Gastrocnemius medialis (tissue), 4 donors: ENCODE data around the gene SIT1. TPM values are rescaled to one million over a fixed set of nuclear protein-coding genes. Genes with fewer than 3 reads are reported as not detected.
A peak's percentile ranks its signal among the peaks of the same experiment; 100 is the strongest.

ENCODE experiments used
- ATAC-seq, 2 donors: fragments of 150-250 bp; one replicate each; pipeline ENCODE4 v1.9.1; 2016
- DNase-seq, 2 donors: peaks; one replicate each; pipeline ENCODE4 v3.0.0-alpha.2; 2019
- H3K27ac ChIP-seq, 4 donors: fragments of 200-600 bp; sonication (generic); 1 replicate in 1 of 4; 2 replicates in 3 of 4; pipeline ENCODE4 v1.5.1; 2016 to 2018; ENCODE audit warnings: mild to moderate bottlenecking in 2 of 4, moderate library complexity in 1 of 4
- H3K27me3 ChIP-seq, 3 donors: fragments of 200-600 bp; sonication (generic) in 2 of 3; 1 replicate in 1 of 3; 2 replicates in 2 of 3; pipeline versions ENCODE4 v1.5.1 to v1.6.0; 2016 to 2019; ENCODE audit warnings: mild to moderate bottlenecking in 1 of 3, moderate library complexity in 1 of 3
- H3K36me3 ChIP-seq, 2 donors: fragments of 200-600 bp; sonication (generic) in 1 of 2; one replicate each; pipeline ENCODE4 v1.5.1; 2017 to 2018
- H3K4me1 ChIP-seq, 2 donors: fragments of 200-600 bp; sonication (generic) in 1 of 2; one replicate each; pipeline ENCODE4 v1.5.1; 2016 to 2017; ENCODE audit warnings: mild to moderate bottlenecking in 2 of 2
- H3K4me3 ChIP-seq, 4 donors: fragments of 200-600 bp; sonication (generic) in 3 of 4; 1 replicate in 1 of 4; 2 replicates in 3 of 4; pipeline ENCODE4 v1.5.1; 2016 to 2019; ENCODE audit warnings: mild to moderate bottlenecking in 2 of 4
- H3K9me3 ChIP-seq, 3 donors: fragments of 200-600 bp; sonication (generic) in 2 of 3; 1 replicate in 1 of 3; 2 replicates in 2 of 3; pipeline ENCODE4 v1.5.1; 2016 to 2019
- POLR2A ChIP-seq, 2 donors: fragments of 450-650 bp; IDR thresholded peaks; one replicate each; pipeline ENCODE4 v1.6.1; 2017; ENCODE audit warnings: antibody characterized with exemption in 2 of 2, mild to moderate bottlenecking in 2 of 2, moderate library complexity in 2 of 2
- in situ Hi-C, 4 donors: fragments of 200-750 bp; cut with MboI; loops; one replicate each; pipeline versions ENCODE4 v1.15.0 to v1.8.0; 2017; ENCODE audit warnings: low sequenced_read_pairs in 4 of 4
- intact Hi-C: fragments of 100-400 bp; cut with DNase I; formaldehyde crosslinking; loops from one replicate; pipeline ENCODE4 v1.15.1; 2023; ENCODE audit warnings: low total_unique reads
- total RNA-seq, 4 donors: library from RNA; depleted of rRNA; stranded (reverse); fragments of >200 nt; gene quantifications; one replicate each; pipeline versions ENCODE4 v1.1.0 to v1.2.3, GENCODE V29; 2016
- TF ChIP-seq, protein P1 (sequence below), 5 experiments: fragments of 450-650 bp in 3 of 5; fragments of 200-600 bp in 2 of 5; sonication (generic) in 2 of 5; IDR thresholded peaks in 4 of 5; conservative IDR thresholded peaks in 1 of 5; 1 replicate in 4 of 5; 2 replicates in 1 of 5; pipeline ENCODE4 v1.5.1; 2016 to 2019; ENCODE audit warnings: antibody characterized with exemption in 5 of 5, mild to moderate bottlenecking in 3 of 5, moderate library complexity in 3 of 5

The SIT1 gene
- total RNA-seq, 4 donors from 2014 or later, result not detected

DNA sequence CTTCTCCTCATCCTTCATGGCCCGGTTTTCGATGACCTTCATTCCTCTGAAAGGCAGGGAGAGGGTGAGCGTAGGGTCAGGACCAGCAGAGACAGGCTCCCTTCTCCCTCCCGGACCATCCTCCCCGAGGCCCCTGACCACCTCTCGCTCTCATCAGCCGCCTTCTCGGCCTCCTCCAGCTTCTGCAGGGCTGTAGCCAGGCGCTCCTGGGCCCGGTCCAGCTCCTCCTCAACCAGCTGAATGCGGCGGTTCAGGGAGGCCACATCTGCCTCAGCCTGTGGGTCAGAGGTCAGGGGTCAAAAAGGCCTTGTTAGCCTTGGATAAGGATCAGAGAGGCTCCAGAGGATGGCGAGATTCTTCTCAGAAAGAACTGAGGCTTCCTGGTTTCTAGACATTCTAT is 34.8 kb upstream of the SIT1 start:
- no peak for TF ChIP-seq POLR2A (IDR thresholded peaks at IDR 0.05)
- TF ChIP-seq, protein P1, sequence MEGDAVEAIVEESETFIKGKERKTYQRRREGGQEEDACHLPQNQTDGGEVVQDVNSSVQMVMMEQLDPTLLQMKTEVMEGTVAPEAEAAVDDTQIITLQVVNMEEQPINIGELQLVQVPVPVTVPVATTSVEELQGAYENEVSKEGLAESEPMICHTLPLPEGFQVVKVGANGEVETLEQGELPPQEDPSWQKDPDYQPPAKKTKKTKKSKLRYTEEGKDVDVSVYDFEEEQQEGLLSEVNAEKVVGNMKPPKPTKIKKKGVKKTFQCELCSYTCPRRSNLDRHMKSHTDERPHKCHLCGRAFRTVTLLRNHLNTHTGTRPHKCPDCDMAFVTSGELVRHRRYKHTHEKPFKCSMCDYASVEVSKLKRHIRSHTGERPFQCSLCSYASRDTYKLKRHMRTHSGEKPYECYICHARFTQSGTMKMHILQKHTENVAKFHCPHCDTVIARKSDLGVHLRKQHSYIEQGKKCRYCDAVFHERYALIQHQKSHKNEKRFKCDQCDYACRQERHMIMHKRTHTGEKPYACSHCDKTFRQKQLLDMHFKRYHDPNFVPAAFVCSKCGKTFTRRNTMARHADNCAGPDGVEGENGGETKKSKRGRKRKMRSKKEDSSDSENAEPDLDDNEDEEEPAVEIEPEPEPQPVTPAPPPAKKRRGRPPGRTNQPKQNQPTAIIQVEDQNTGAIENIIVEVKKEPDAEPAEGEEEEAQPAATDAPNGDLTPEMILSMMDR (IDR thresholded peaks at IDR 0.05 in 4 of 5, conservative IDR thresholded peaks at IDR 0.05 in 1 of 5), result no peak
- Histone ChIP-seq H3K27ac (peak overlapping the region; percentile 97 to 99 (median 98)), H3K36me3 (peaks cover 0 to 32% of the 10 kb centered on the region in 2 donors), H3K9me3 (no peaks in the 10 kb centered on the region), H3K4me3 (peak overlapping the region in 1 of 4 donors; percentile 77), H3K27me3 (no peaks in the 10 kb centered on the region), H3K4me1 (peaks cover 40 to 51% of the 10 kb centered on the region in 2 donors)
- in situ Hi-C loops (no loop called here), intact Hi-C loops (loop anchor here (5.0 kb wide), 1 partner anchor 693 kb away; no protein-coding TSS in a partner anchor)
- ATAC-seq, result no peak
- no peak for DNase-seq

DNA sequence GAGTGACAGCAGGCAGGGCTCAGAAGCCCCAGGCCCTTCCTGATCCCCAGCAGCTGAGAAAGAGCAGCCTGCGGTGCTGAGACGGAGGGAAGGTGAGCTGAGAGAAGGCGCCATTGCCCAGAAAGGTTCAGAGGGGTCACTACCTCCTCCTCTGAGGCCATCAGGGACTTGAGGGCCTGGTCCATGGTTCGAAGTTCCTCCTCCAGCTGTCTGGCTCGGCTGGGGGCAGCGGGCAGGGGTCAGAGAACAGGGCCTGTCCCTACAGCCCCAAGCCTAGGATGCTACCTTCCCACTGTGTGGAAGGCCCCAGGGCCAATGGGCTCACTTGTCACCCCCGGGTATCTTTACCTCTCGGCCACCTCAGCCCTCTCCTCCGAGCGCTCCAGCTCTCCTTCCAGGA is 34.2 kb upstream of the SIT1 start:
- ATAC-seq (no peak), DNase-seq (no peak)
- Histone ChIP-seq H3K4me3 (no peak overlapping the region), H3K36me3 (peaks cover 0 to 32% of the 10 kb centered on the region in 2 donors), H3K27ac (peak overlapping the region; percentile 97 to 99 (median 98)), H3K27me3 (no peaks in the 10 kb centered on the region), H3K9me3 (no peaks in the 10 kb centered on the region), H3K4me1 (peaks cover 40 to 51% of the 10 kb centered on the region in 2 donors)
- TF ChIP-seq POLR2A (IDR thresholded peaks at IDR 0.05), result no peak
- TF ChIP-seq, protein P1 (IDR thresholded peaks at IDR 0.05 in 4 of 5, conservative IDR thresholded peaks at IDR 0.05 in 1 of 5), result no peak
- in situ Hi-C loops, result no loop called here
- intact Hi-C loops, result loop anchor here (5.0 kb wide), 1 partner anchor 693 kb away; no protein-coding TSS in a partner anchor

DNA sequence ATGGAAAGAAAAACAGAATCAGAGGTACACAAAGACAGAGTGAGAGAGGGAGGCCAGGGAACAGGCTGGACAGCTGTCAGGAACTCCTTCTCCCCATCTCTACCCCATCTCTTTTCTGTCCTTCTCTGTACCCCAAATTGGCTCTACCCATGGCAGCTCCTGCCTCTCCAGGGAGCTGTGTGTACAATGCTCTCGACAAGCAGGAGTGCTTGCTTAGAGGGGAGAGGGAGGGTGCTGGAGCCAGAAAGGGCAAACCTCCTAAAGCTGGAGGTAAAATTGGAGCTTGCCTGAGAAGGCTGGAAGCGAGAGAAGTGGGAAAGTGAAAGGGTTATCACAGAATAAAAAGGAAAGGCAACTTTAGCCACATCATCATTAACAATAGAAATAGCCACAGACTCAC is 32.6 kb upstream of the SIT1 start:
- H3K36me3 ChIP-seq, result peaks cover 0 to 32% of the 10 kb centered on the region in 2 donors
- in situ Hi-C loops, result no loop called here
- H3K27ac ChIP-seq, result peak overlapping the region; percentile 48 to 99 (median 98)
- H3K9me3 ChIP-seq, result no peaks in the 10 kb centered on the region
- no peak for ATAC-seq
- no peaks in the 10 kb centered on the region for H3K27me3 ChIP-seq
- no peak overlapping the region for H3K4me3 ChIP-seq
- intact Hi-C loops, result no loop called here
- DNase-seq, result no peak
- peaks cover 33 to 41% of the 10 kb centered on the region in 2 donors for H3K4me1 ChIP-seq
- TF ChIP-seq, protein P1 (IDR thresholded peaks at IDR 0.05 in 4 of 5, conservative IDR thresholded peaks at IDR 0.05 in 1 of 5), result no peak
- no peak for TF ChIP-seq POLR2A (IDR thresholded peaks at IDR 0.05)

DNA sequence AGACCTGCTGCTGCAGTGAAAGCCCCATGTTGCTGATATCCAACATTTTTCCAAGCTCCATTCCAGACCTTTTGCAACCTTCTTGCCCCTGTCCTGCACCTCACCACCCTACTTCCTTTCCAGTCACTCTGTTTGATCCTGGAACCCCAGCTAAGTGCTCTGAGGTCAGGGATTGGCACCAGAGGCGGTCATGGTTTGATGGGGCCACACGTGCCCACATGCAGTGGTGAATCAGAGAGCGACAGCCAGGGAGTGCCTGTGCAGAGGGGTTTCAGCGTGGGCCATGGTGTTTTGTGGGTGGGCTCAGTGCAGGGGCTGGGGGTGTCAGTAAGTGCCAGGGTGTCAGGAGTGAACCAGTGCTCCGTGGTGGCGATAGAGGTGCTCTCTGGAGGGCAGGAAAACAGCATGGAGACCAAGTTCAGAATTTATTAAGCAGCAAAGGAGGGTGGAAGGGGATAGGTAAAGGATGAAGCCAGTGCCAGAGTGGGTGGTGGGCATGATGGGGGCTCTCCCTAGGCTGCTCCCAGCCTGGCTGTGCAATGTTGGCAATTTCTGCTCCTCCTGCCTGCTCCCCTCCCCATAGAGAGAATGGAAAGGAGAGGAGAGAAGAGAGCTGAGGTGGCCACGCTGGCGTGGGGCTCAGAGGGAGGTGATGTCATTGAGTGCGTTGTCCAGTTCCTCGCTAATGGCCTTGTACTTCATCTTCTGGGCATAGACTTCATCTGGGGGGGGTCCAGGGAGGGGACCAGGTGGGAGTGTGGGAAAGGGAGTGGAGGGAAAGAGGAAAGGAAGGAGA is 32.0 kb upstream of the SIT1 start:
- in situ Hi-C loops, result no loop called here

More for the DNA sequence above, 32.0 kb upstream of the SIT1 start:
- Histone ChIP-seq H3K4me1 (peaks cover 27 to 35% of the 10 kb centered on the region in 2 donors), H3K27me3 (no peaks in the 10 kb centered on the region), H3K36me3 (peaks cover 0 to 32% of the 10 kb centered on the region in 2 donors), H3K4me3 (no peak overlapping the region), H3K27ac (peak overlapping the region; percentile 3 to 98 (median 49)), H3K9me3 (no peaks in the 10 kb centered on the region)
- TF ChIP-seq, protein P1 (IDR thresholded peaks at IDR 0.05 in 4 of 5, conservative IDR thresholded peaks at IDR 0.05 in 1 of 5), result no peak
- no peak for TF ChIP-seq POLR2A (IDR thresholded peaks at IDR 0.05)
- ATAC-seq (no peak), DNase-seq (no peak)
- intact Hi-C loops, result no loop called here
